H1 (cell line): ENCODE data around the gene BSN. TPM values are rescaled to one million over a fixed set of nuclear protein-coding genes. Genes with fewer than 3 reads are reported as not detected.
"Not testable (repeated sequence)": the region's sequence is repeated elsewhere in the genome, so short reads cannot be mapped to it uniquely, and the experiment has no call there.

ENCODE experiments used
- CTCF ChIA-PET: fragments of 300-600 bp; sonication (Branson Sonifier 250); formaldehyde crosslinking; loops from one replicate; lab custom pipeline; 2021; ENCODE audit not compliant: partially characterized antibody; lab: Charles Lee
- POLR2A ChIA-PET: fragments of 300-600 bp; sonication (Branson Sonifier 250); formaldehyde crosslinking; loops from one replicate; lab custom pipeline; 2021; ENCODE audit warnings: inconsistent platforms; ENCODE audit not compliant: partially characterized antibody; lab: Charles Lee
- DNase-seq, 2 experiments: peaks; one replicate each; pipeline versions ENCODE4 v3.0.0 to v3.0.0-alpha.2; 2010 to 2022; ENCODE audit warnings: low spot score in 2 of 2, low read depth in 1 of 2, mixed read lengths in 1 of 2
- FAIRE-seq: peaks from 2 replicates; lab custom pipeline; 2011; peaks lifted over from hg19 to GRCh38; lab: Jason Lieb, UNC
- H2AFZ ChIP-seq: 2 replicates; pipeline ENCODE4 v1.8.1; 2012; ENCODE audit warnings: low read length, inconsistent platforms
- H2AK5ac ChIP-seq: 2 replicates; pipeline ENCODE4 v1.6.1; 2013; ENCODE audit warnings: low read depth, low read length
- H2BK120ac ChIP-seq: replicated peaks from 2 replicates; pipeline ENCODE3; 2013; ENCODE audit warnings: low read depth, low read length, inconsistent platforms
- H2BK12ac ChIP-seq: 2 replicates; pipeline ENCODE4 v1.6.1; 2013; ENCODE audit warnings: low read depth, low read length
- H2BK15ac ChIP-seq: 2 replicates; pipeline ENCODE4 v1.6.1; 2013; ENCODE audit warnings: low read length
- H2BK20ac ChIP-seq: 2 replicates; pipeline ENCODE4 v1.6.1; 2013; ENCODE audit warnings: low read length
- H2BK5ac ChIP-seq: 2 replicates; pipeline ENCODE4 v1.6.1; 2013; ENCODE audit warnings: low read depth, low read length
- H3K14ac ChIP-seq: 2 replicates; pipeline ENCODE4 v1.6.1; 2013; ENCODE audit warnings: inconsistent platforms; ENCODE audit not compliant: insufficient read length
- H3K18ac ChIP-seq: 2 replicates; pipeline ENCODE4 v1.6.1; 2013; ENCODE audit warnings: low read length; ENCODE audit errors: extremely low read depth
- H3K23ac ChIP-seq: 2 replicates; pipeline ENCODE4 v1.6.1; 2013; ENCODE audit warnings: inconsistent platforms; ENCODE audit not compliant: insufficient read length
- H3K23me2 ChIP-seq: 2 replicates; pipeline ENCODE4 v1.6.1; 2013; ENCODE audit warnings: low read depth, low read length
- H3K27ac ChIP-seq: 2 replicates; pipeline ENCODE4 v1.6.1; 2011; ENCODE audit warnings: low read depth, low read length, inconsistent platforms
- H3K27me3 ChIP-seq, 4 experiments: replicated peaks in 1 of 4; 1 replicate in 1 of 4; 2 replicates in 3 of 4; pipeline versions ENCODE4 v1.6.1 to v1.8.1; 2011 to 2013; ENCODE audit warnings: low read length in 3 of 4, mild to moderate bottlenecking in 3 of 4, inconsistent platforms in 2 of 4, mixed read lengths in 2 of 4, moderate library complexity in 1 of 4; ENCODE audit not compliant: control insufficient read depth in 3 of 4, insufficient read depth in 3 of 4; ENCODE audit errors: extremely low read depth in 1 of 4
- H3K36me3 ChIP-seq, 4 experiments: 2 replicates each; pipeline versions ENCODE4 v1.6.1 to v1.8.1; 2011 to 2013; ENCODE audit warnings: mild to moderate bottlenecking in 4 of 4, low read length in 3 of 4, moderate library complexity in 2 of 4, control low read depth in 1 of 4, inconsistent platforms in 1 of 4; ENCODE audit not compliant: insufficient read depth in 4 of 4, control insufficient read depth in 2 of 4
- H3K4ac ChIP-seq: replicated peaks from 2 replicates; pipeline ENCODE3; 2013; ENCODE audit warnings: low read length, low read depth, mixed read lengths, inconsistent platforms; ENCODE audit not compliant: insufficient read length
- H3K4me1 ChIP-seq, 4 experiments: replicated peaks in 1 of 4; 1 replicate in 1 of 4; 2 replicates in 3 of 4; pipeline versions ENCODE4 v1.6.1 to v1.8.1; 2011 to 2013; ENCODE audit warnings: low read length in 3 of 4, inconsistent platforms in 2 of 4, mixed read lengths in 1 of 4; ENCODE audit not compliant: insufficient read depth in 4 of 4, control insufficient read depth in 3 of 4
- H3K4me2 ChIP-seq, 2 experiments: 2 replicates each; pipeline versions ENCODE4 v1.6.1 to v1.8.1; 2011 to 2013; ENCODE audit warnings: low read depth in 2 of 2, low read length in 2 of 2, control low read depth in 1 of 2, inconsistent platforms in 1 of 2, mild to moderate bottlenecking in 1 of 2; ENCODE audit not compliant: insufficient read depth in 1 of 2
- H3K4me3 ChIP-seq, 4 experiments: fragments of 200-600, 300-600 bp in 1 of 4; sonication (generic), shearing (Covaris generic), sonication (Bioruptor Twin) in 1 of 4; 2 replicates each; pipeline versions ENCODE4 v1.5.1 to v1.8.1; 2011 to 2016; ENCODE audit warnings: low read length in 4 of 4, low read depth in 3 of 4, control low read depth in 2 of 4, inconsistent platforms in 2 of 4, mild to moderate bottlenecking in 2 of 4, mixed read lengths in 1 of 4, moderate library complexity in 1 of 4; ENCODE audit not compliant: insufficient read depth in 2 of 4; ENCODE audit errors: extremely low read depth in 1 of 4
- H3K56ac ChIP-seq: replicated peaks from 2 replicates; pipeline ENCODE3; 2013; ENCODE audit warnings: low read depth, mild to moderate bottlenecking, mixed read lengths, low read length, inconsistent platforms; ENCODE audit not compliant: insufficient read length
- H3K79me1 ChIP-seq: 2 replicates; pipeline ENCODE4 v1.6.1; 2013; ENCODE audit warnings: low read depth, low read length, control low read depth
- H3K79me2 ChIP-seq, 2 experiments: 2 replicates each; pipeline versions ENCODE4 v1.6.1 to v1.8.1; 2012 to 2013; ENCODE audit warnings: low read length in 2 of 2, mild to moderate bottlenecking in 2 of 2, inconsistent platforms in 1 of 2; ENCODE audit not compliant: insufficient read depth in 2 of 2, control insufficient read depth in 1 of 2
- H3K9ac ChIP-seq, 4 experiments: replicated peaks in 1 of 4; 1 replicate in 1 of 4; 2 replicates in 3 of 4; pipeline versions ENCODE4 v1.6.1 to v1.8.1; 2011 to 2013; ENCODE audit warnings: low read depth in 3 of 4, low read length in 3 of 4, control low read depth in 2 of 4, mild to moderate bottlenecking in 2 of 4, moderate library complexity in 2 of 4, inconsistent platforms in 1 of 4; ENCODE audit errors: extremely low read depth in 1 of 4
- H3K9me3 ChIP-seq, 2 experiments: 2 replicates each; pipeline versions ENCODE4 v1.6.1 to v1.8.1; 2012 to 2013; ENCODE audit warnings: mild to moderate bottlenecking in 2 of 2, moderate library complexity in 2 of 2, control low read depth in 1 of 2, inconsistent platforms in 1 of 2, low read depth in 1 of 2, low read length in 1 of 2, mixed read lengths in 1 of 2; ENCODE audit not compliant: insufficient read depth in 2 of 2
- H4K20me1 ChIP-seq, 2 experiments: replicated peaks in 1 of 2; 2 replicates each; pipeline versions ENCODE3 to v1.8.1; 2011 to 2013; ENCODE audit warnings: inconsistent platforms in 2 of 2, low read length in 2 of 2, mild to moderate bottlenecking in 1 of 2; ENCODE audit not compliant: insufficient read depth in 2 of 2, control insufficient read depth in 1 of 2
- H4K5ac ChIP-seq: 2 replicates; pipeline ENCODE4 v1.6.1; 2013; ENCODE audit warnings: low read length, low read depth, mixed read lengths, inconsistent platforms; ENCODE audit not compliant: insufficient read length
- H4K8ac ChIP-seq: 2 replicates; pipeline ENCODE4 v1.8.0; 2013; ENCODE audit warnings: mild to moderate bottlenecking, moderate library complexity, low read length, inconsistent platforms; ENCODE audit not compliant: insufficient read depth; ENCODE audit errors: extremely low read depth
- H4K91ac ChIP-seq: replicated peaks from 2 replicates; pipeline ENCODE3; 2013; ENCODE audit warnings: low read length, mixed read lengths, inconsistent platforms; ENCODE audit not compliant: insufficient read length
- NRF1 ChIP-seq: IDR thresholded peaks from 2 replicates; pipeline ENCODE4 v1.6.1; 2011; ENCODE audit warnings: mild to moderate bottlenecking, low read depth, low read length, improper control_type of control experiment
- SIN3A ChIP-seq, 2 experiments: IDR thresholded peaks in 1 of 2; conservative IDR thresholded peaks in 1 of 2; 2 replicates each; pipeline ENCODE4 v1.6.1; 2011 to 2012; ENCODE audit warnings: low read length in 2 of 2, improper control_type of control experiment in 1 of 2, low read depth in 1 of 2, mild to moderate bottlenecking in 1 of 2
- SRF ChIP-seq: IDR thresholded peaks from 2 replicates; pipeline ENCODE4 v1.6.1; 2011; ENCODE audit warnings: mild to moderate bottlenecking, low read depth, low read length, moderate library complexity
- WGBS, 2 experiments: shearing (Covaris generic) in 1 of 2; methylation state at CpG; one replicate each; pipeline versions ENCODE4 v1.1.6 to v1.1.7; 2013 to 2015; ENCODE audit warnings: low lambda C conversion rate in 2 of 2, mixed read lengths in 2 of 2, inconsistent platforms in 1 of 2, low coverage in 1 of 2, missing lambda C conversion rate in 1 of 2; ENCODE audit not compliant: insufficient replicate concordance in 2 of 2, insufficient coverage in 1 of 2, insufficient read length in 1 of 2; ENCODE audit errors: extremely low coverage in 1 of 2, missing lambda C conversion rate in 1 of 2; 5-methylcytosine and 5-hydroxymethylcytosine counted together
- polyA plus RNA-seq, 7 experiments: library from polyadenylated mRNA; depleted of rRNA in 3 of 7; stranded (reverse) in 5 of 7; unstranded in 2 of 7; fragments of >200 nt in 5 of 7; fragments of 200-250 nt in 2 of 7; gene quantifications; 1 replicate in 5 of 7; 2 replicates in 1 of 7; 4 replicates in 1 of 7; pipeline versions ENCODE4 v1.2.1 to v1.2.3, GENCODE V29; 2011 to 2013; ENCODE audit warnings: missing spikeins in 2 of 7, mixed read lengths in 2 of 7
- total RNA-seq: library from RNA; stranded (reverse); fragmentation: NEBNext Ultra II Directional; extraction: Animal tissue kit (Norgen Biotek cat#: 25700); gene quantifications from 2 replicates; pipeline ENCODE4 v1.2.1, GENCODE V29; 2021

The BSN gene
- total and polyA plus RNA-seq, 2 of the 8 experiments (the other 6 are each of a cell fraction or from before 2014, with no cell fraction given): 0.60 to 3.0 TPM

- TF ChIP-seq NRF1: no peak
- TF ChIP-seq SIN3A (conservative IDR thresholded peaks at IDR 0.05 in 1 of 2, IDR thresholded peaks at IDR 0.05 in 1 of 2; ENCODE audit: low read depth in 1 of 2, low read length in 2 of 2): no peak
- TF ChIP-seq SRF: no peak
Measured at GRCh38 chr3:49683162-49683561, 128.9 kb downstream of the BSN start (continued).

- Histone ChIP-seq H3K36me3 (peaks cover 21 to 44% (median 40%) of the 10 kb centered on the region in 4 experiments), H3K23me2 (peaks cover 11% of the 10 kb centered on the region), H4K20me1 (peaks cover 0 to 10% of the 10 kb centered on the region in 2 experiments)
- H4K91ac ChIP-seq, FAIRE-seq, H3K27ac ChIP-seq, H3K4me1 ChIP-seq, H3K27me3 ChIP-seq, H3K9ac ChIP-seq, CTCF ChIA-PET, H3K14ac ChIP-seq, H3K4me2 ChIP-seq, DNase-seq, H3K4ac ChIP-seq, H3K9me3 ChIP-seq, H3K18ac ChIP-seq, H4K5ac ChIP-seq, H3K79me2 ChIP-seq, H3K4me3 ChIP-seq, H2AFZ ChIP-seq, H2BK5ac ChIP-seq, H3K79me1 ChIP-seq, H3K56ac ChIP-seq, H3K23ac ChIP-seq, H2BK20ac ChIP-seq, H2BK120ac ChIP-seq, H4K8ac ChIP-seq, H2AK5ac ChIP-seq, H2BK12ac ChIP-seq, H2BK15ac ChIP-seq: not testable (repeated sequence)
- POLR2A ChIA-PET: interaction anchor here (0.8 kb wide), 1 partner anchor 23 kb away, joined by 3 read pairs; no protein-coding TSS in a partner anchor
- 90% methylated on average over 2 of the region's 2 CpGs; no CpG with 5 or more reads in 1 of the 2 experiments for WGBS, 2 experiments
Measured at GRCh38 chr3:49684453-49684852, 130.2 kb downstream of the BSN start.
